Kidney (tissue), 14 donors: ENCODE measurements around the gene GREB1. TPM values are rescaled to one million over a fixed set of nuclear protein-coding genes. Genes with fewer than 3 reads are reported as not detected.

Source experiments
- DNase-seq, 5 donors: peaks; one replicate each; pipeline ENCODE4 v3.0.0-alpha.2; 2013 to 2020
- FAIRE-seq: peaks from 2 replicates; lab custom pipeline; 2012; peaks lifted over from hg19 to GRCh38; lab: Jason Lieb, UNC
- H3K27ac ChIP-seq, 2 donors: one replicate each; pipeline ENCODE4 v1.7.0; 2013; ENCODE audit warnings: low read depth in 2 of 2, low read length in 2 of 2, inconsistent platforms in 1 of 2
- H3K27me3 ChIP-seq: one replicate; pipeline ENCODE4 v1.7.1; 2013; ENCODE audit warnings: low read length, inconsistent platforms; ENCODE audit not compliant: control insufficient read depth, insufficient read depth
- H3K36me3 ChIP-seq, 3 donors: one replicate each; pipeline versions ENCODE4 v1.7.0 to v1.7.1; 2013; ENCODE audit warnings: low read length in 3 of 3, control low read depth in 1 of 3, inconsistent platforms in 1 of 3; ENCODE audit not compliant: insufficient read depth in 3 of 3, control insufficient read depth in 2 of 3
- H3K4me1 ChIP-seq, 3 donors: one replicate each; pipeline versions ENCODE4 v1.7.0 to v1.7.1; 2013; ENCODE audit warnings: low read length in 3 of 3, inconsistent platforms in 1 of 3, low read depth in 1 of 3; ENCODE audit not compliant: control insufficient read depth in 2 of 3, insufficient read depth in 2 of 3
- H3K4me3 ChIP-seq, 3 donors: one replicate each; pipeline versions ENCODE4 v1.7.0 to v1.8.1; 2013; ENCODE audit warnings: low read length in 3 of 3, control low read depth in 1 of 3, inconsistent platforms in 1 of 3
- H3K9ac ChIP-seq, 3 donors: one replicate each; pipeline versions ENCODE4 v1.7.0 to v1.7.1; 2013; ENCODE audit warnings: low read length in 3 of 3, control low read depth in 1 of 3, inconsistent platforms in 1 of 3
- H3K9me3 ChIP-seq, 3 donors: one replicate each; pipeline versions ENCODE4 v1.7.0 to v1.7.1; 2013; ENCODE audit warnings: low read length in 3 of 3, control low read depth in 1 of 3, inconsistent platforms in 1 of 3; ENCODE audit not compliant: control insufficient read depth in 2 of 3, insufficient read depth in 1 of 3
- intact Hi-C: fragments of 100-400 bp; cut with DNase I; formaldehyde crosslinking; loops from one replicate; pipeline ENCODE4 v1.11.1; 2022
- polyA plus RNA-seq: library from polyadenylated mRNA; stranded (reverse); fragments of 350-450 nt; fragmentation: Illumina TruSeq; extraction: RNeasy Lipid Tissue Mini Kit (QIAGEN cat#74804); gene quantifications from one replicate; pipeline ENCODE4 v1.2.3, GENCODE V29; 2014; ENCODE audit warnings: low read depth, low replicate concordance; ENCODE audit not compliant: insufficient read depth
- total RNA-seq: library from RNA; stranded (reverse); fragmentation: NEBNext Ultra II Directional; extraction: Animal tissue kit (Norgen Biotek cat#: 25700); gene quantifications from one replicate; pipeline ENCODE4 v1.2.1, GENCODE V29; 2021
- TF ChIP-seq, protein P1 (sequence below): IDR thresholded peaks from 3 replicates; pipeline ENCODE4 v1.5.1; 2012; ENCODE audit warnings: mild to moderate bottlenecking, moderate library complexity, borderline replicate concordance; ENCODE audit not compliant: insufficient read depth; ENCODE audit errors: extremely low read depth
- donor health status: control.
- donor health status: control.
- donor health status: control.
- donor health status: control.
- donor health status: control.
- donor health status: DM: yes; HTN: yes; CAD: no.
- donor health status: Normal renal cell carcinoma (clear cell type).

Gene GREB1
- total and polyA plus RNA-seq, 2 donors from 2014 or later: 0.98 to 1.8 TPM

- no peaks in the 10 kb centered on the region for H3K27me3 ChIP-seq
- no peaks in the 10 kb centered on the region for H3K9me3 ChIP-seq
- DNase-seq: no peak
- FAIRE-seq: no peak
- H3K27ac ChIP-seq: no peak overlapping the region
- intact Hi-C loops: no loop called here
- H3K4me3 ChIP-seq: no peak overlapping the region
- H3K4me1 ChIP-seq: peaks cover 2 to 5% (median 4%) of the 10 kb centered on the region in 3 donors
- H3K9ac ChIP-seq: no peak overlapping the region
- no peaks in the 10 kb centered on the region for H3K36me3 ChIP-seq
- TF ChIP-seq, protein P1, sequence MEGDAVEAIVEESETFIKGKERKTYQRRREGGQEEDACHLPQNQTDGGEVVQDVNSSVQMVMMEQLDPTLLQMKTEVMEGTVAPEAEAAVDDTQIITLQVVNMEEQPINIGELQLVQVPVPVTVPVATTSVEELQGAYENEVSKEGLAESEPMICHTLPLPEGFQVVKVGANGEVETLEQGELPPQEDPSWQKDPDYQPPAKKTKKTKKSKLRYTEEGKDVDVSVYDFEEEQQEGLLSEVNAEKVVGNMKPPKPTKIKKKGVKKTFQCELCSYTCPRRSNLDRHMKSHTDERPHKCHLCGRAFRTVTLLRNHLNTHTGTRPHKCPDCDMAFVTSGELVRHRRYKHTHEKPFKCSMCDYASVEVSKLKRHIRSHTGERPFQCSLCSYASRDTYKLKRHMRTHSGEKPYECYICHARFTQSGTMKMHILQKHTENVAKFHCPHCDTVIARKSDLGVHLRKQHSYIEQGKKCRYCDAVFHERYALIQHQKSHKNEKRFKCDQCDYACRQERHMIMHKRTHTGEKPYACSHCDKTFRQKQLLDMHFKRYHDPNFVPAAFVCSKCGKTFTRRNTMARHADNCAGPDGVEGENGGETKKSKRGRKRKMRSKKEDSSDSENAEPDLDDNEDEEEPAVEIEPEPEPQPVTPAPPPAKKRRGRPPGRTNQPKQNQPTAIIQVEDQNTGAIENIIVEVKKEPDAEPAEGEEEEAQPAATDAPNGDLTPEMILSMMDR: no peak
These were observed 8.5 kb downstream of the GREB1 start for GRCh38 chr2:11542275-11542819.

DNA sequence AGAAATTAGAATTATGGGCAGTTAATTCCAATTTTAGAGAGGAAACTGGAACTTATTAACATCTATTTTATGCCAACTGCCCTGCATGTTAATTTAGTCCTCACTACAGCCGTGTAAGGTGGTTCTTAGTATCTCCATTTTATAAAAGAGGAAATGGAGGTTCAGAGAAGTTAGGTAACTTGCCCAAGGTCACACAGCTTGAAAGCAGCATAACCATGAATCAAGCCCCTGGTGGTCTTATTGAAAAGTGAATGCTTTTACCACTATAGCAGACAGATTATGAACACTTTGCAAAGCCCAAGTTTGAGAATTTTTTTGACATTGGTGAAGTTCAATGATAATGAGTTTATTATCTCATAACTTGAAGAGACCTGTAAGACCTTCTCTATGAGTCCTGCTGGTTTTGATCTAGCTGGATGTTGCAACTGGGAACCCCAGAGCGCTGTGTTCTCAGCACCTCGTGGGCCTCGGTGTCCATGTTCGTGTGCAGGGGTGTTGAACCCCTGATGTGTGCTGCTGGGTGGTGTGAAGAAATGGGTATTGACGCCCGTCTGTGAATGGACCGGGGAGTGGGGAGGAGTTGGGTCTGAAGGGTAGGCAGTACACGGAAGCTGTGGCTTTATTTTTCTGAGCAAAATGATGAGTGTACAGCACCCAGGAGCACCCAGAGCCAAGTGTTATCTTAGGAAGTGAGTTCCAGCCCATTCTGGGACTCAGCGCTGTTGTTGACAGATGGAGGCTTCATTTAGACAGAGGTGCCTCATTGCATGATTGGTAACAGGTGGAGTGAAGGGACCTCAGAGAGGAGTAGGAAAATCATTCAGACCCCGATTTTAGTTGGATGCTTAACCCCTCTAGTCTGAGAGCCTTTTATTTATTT, 9.7 kb downstream of the GREB1 start:
- H3K27me3 ChIP-seq: no peaks in the 10 kb centered on the region
- intact Hi-C loops: no loop called here
- no peak overlapping the region for H3K4me3 ChIP-seq
- no peak for DNase-seq
- TF ChIP-seq, protein P1: no peak
- H3K9me3 ChIP-seq: no peaks in the 10 kb centered on the region
- no peaks in the 10 kb centered on the region for H3K36me3 ChIP-seq
- no peak overlapping the region for H3K9ac ChIP-seq
- peaks cover 2 to 5% (median 4%) of the 10 kb centered on the region in 3 donors for H3K4me1 ChIP-seq
- FAIRE-seq: no peak
- H3K27ac ChIP-seq: no peak overlapping the region

DNA sequence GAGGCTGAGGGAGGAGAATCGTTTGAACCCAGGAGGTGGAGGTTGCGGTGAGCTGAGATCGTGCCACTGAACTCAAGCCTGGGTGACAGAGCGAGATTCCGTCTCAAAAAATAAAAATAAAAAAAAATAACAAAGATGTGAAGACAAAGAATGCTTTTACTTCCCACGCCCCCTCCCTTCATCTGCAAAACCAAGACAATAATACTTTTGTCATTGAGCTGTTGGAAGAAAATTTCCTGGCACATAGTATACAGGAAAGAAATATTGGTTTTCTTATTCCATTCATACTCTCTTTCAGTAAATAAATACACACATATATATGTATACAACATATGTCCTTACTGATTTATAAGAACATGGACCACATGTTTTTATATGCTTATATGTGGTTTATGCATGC, 12.2 kb downstream of the GREB1 start:
- FAIRE-seq (no peak), DNase-seq (no peak)
- no peaks in the 10 kb centered on the region for H3K4me1 ChIP-seq
- H3K36me3 ChIP-seq: no peaks in the 10 kb centered on the region
- no peak overlapping the region for H3K9ac ChIP-seq
- intact Hi-C loops: no loop called here
- H3K9me3 ChIP-seq: no peaks in the 10 kb centered on the region
- no peaks in the 10 kb centered on the region for H3K27me3 ChIP-seq
- TF ChIP-seq, protein P1: no peak
- no peak overlapping the region for H3K4me3 ChIP-seq
- no peak overlapping the region for H3K27ac ChIP-seq
